WTC11 (cell line): ENCODE results near the gene PDE1A. TPM values are rescaled to one million over a fixed set of nuclear protein-coding genes. Genes with fewer than 3 reads are reported as not detected.

Experiments used
- ATAC-seq: fragments of 200-7000 bp; cut with Tn5 transposase; 2 replicates; pipeline ENCODE4 v1.10.0; 2021; ENCODE audit warnings: mild to moderate bottlenecking, moderate library complexity
- CTCF ChIA-PET: fragments of 300-600 bp; sonication (Branson Sonifier 250); formaldehyde crosslinking; loops from one replicate; lab custom pipeline; 2021; ENCODE audit warnings: antibody characterized with exemption; lab: Charles Lee
- POLR2A ChIA-PET: fragments of 350-600 bp; sonication (Branson Sonifier 250); formaldehyde crosslinking; loops from one replicate; lab custom pipeline; 2021; ENCODE audit warnings: antibody characterized with exemption; lab: Charles Lee
- DNase-seq: peaks from one replicate; pipeline ENCODE4 v3.0.0; 2021; ENCODE audit warnings: low spot score
- H3K27ac Mint-ChIP-seq: 2 replicates; pipeline ENCODE4 v1.8.0; 2021; ENCODE audit warnings: mixed read lengths
- H3K27me3 Mint-ChIP-seq: 2 replicates; pipeline ENCODE4 v1.8.0; 2021; ENCODE audit warnings: low read depth, mild to moderate bottlenecking, moderate library complexity, mixed read lengths
- H3K36me3 Mint-ChIP-seq: 2 replicates; pipeline ENCODE4 v1.8.0; 2021; ENCODE audit warnings: mixed read lengths
- H3K4me1 Mint-ChIP-seq: 2 replicates; pipeline ENCODE4 v1.8.0; 2022; ENCODE audit warnings: mixed read lengths
- H3K4me3 Mint-ChIP-seq: 2 replicates; pipeline ENCODE4 v1.8.0; 2021; ENCODE audit warnings: mild to moderate bottlenecking, moderate library complexity, mixed read lengths
- H3K9me3 Mint-ChIP-seq: 2 replicates; pipeline ENCODE4 v1.8.0; 2021; ENCODE audit warnings: mixed read lengths
- CREB1 ChIP-seq: sonication (generic); formaldehyde crosslinking; IDR thresholded peaks from 2 replicates; pipeline ENCODE4 v1.8.0; 2023; ENCODE audit warnings: mild to moderate bottlenecking, missing genetic modification reagents
- ELF4 ChIP-seq: sonication (generic); formaldehyde crosslinking; IDR thresholded peaks from 2 replicates; pipeline ENCODE4 v1.8.1; 2022; ENCODE audit warnings: low read depth, mild to moderate bottlenecking, moderate library complexity, missing genetic modification reagents
- GTF2I ChIP-seq: fragments of 250-450 bp; sonication (Bioruptor Pico); conservative IDR thresholded peaks from 2 replicates; pipeline ENCODE4 v1.4.0; 2021; ENCODE audit warnings: mild to moderate bottlenecking
- MXD4 ChIP-seq: fragments of 250-450 bp; sonication (Bioruptor Pico); IDR thresholded peaks from 2 replicates; pipeline ENCODE4 v1.8.0; 2021; ENCODE audit warnings: mild to moderate bottlenecking, moderate library complexity, borderline replicate concordance
- NR2C2 ChIP-seq: sonication (generic); formaldehyde crosslinking; IDR thresholded peaks from 2 replicates; pipeline ENCODE4 v1.8.0; 2022; ENCODE audit warnings: mild to moderate bottlenecking, missing genetic modification reagents
- RELA ChIP-seq: sonication (generic); formaldehyde crosslinking; IDR thresholded peaks from 2 replicates; pipeline ENCODE4 v1.8.1; 2022; ENCODE audit warnings: missing genetic modification reagents, mild to moderate bottlenecking, borderline replicate concordance
- SMAD3 ChIP-seq: sonication (generic); formaldehyde crosslinking; IDR thresholded peaks from 2 replicates; pipeline ENCODE4 v1.8.0; 2022; ENCODE audit warnings: missing genetic modification reagents, mild to moderate bottlenecking, borderline replicate concordance
- ZBTB21 ChIP-seq: sonication (generic); formaldehyde crosslinking; IDR thresholded peaks from 2 replicates; pipeline ENCODE4 v1.8.1; 2023; ENCODE audit warnings: mild to moderate bottlenecking, missing genetic modification reagents, borderline replicate concordance
- ZNF138 ChIP-seq: sonication (generic); formaldehyde crosslinking; conservative IDR thresholded peaks from 2 replicates; pipeline ENCODE4 v1.8.1; 2022; ENCODE audit warnings: mild to moderate bottlenecking, moderate library complexity, missing genetic modification reagents
- ZNF219 ChIP-seq: sonication (generic); formaldehyde crosslinking; IDR thresholded peaks from 2 replicates; pipeline ENCODE4 v1.8.0; 2023; ENCODE audit warnings: missing genetic modification reagents, mild to moderate bottlenecking, borderline replicate concordance
- ZNF232 ChIP-seq: sonication (generic); formaldehyde crosslinking; IDR thresholded peaks from 2 replicates; pipeline ENCODE4 v1.8.0; 2022; ENCODE audit warnings: mild to moderate bottlenecking, missing genetic modification reagents
- total RNA-seq: library from RNA; stranded (reverse); gene quantifications from 3 replicates; pipeline ENCODE4 v1.2.3, GENCODE V29; 2021
- TF ChIP-seq, protein P1 (sequence below): fragments of 200-600 bp; IDR thresholded peaks from 2 replicates; pipeline ENCODE4 v1.8.0; 2022; ENCODE audit warnings: antibody characterized with exemption
- TF ChIP-seq, protein P2 (sequence below): fragments of 250-450 bp; sonication (Bioruptor Pico); IDR thresholded peaks from 2 replicates; pipeline ENCODE4 v1.9.0; 2021; ENCODE audit warnings: mild to moderate bottlenecking
- TF ChIP-seq, protein P3 (sequence below): sonication (generic); formaldehyde crosslinking; IDR thresholded peaks from 2 replicates; pipeline ENCODE4 v1.8.1; 2022; ENCODE audit warnings: low read depth, missing genetic modification reagents, borderline replicate concordance
- TF ChIP-seq, protein P4 (sequence below): sonication (generic); formaldehyde crosslinking; IDR thresholded peaks from 2 replicates; pipeline ENCODE4 v1.8.1; 2023; ENCODE audit warnings: mild to moderate bottlenecking, moderate library complexity, missing genetic modification reagents
- TF ChIP-seq, protein P5 (sequence below): fragments of 250-450 bp; sonication (Bioruptor Pico); IDR thresholded peaks from 2 replicates; pipeline ENCODE4 v1.9.0; 2021; ENCODE audit warnings: mild to moderate bottlenecking, borderline replicate concordance
- TF ChIP-seq, protein P6 (sequence below): sonication (generic); formaldehyde crosslinking; IDR thresholded peaks from 2 replicates; pipeline ENCODE4 v1.8.0; 2022; ENCODE audit warnings: mild to moderate bottlenecking, missing genetic modification reagents
- TF ChIP-seq, protein P7 (sequence below): sonication (generic); formaldehyde crosslinking; IDR thresholded peaks from 2 replicates; pipeline ENCODE4 v1.8.0; 2023; ENCODE audit warnings: missing genetic modification reagents
- TF ChIP-seq, protein P8 (sequence below): sonication (generic); formaldehyde crosslinking; IDR thresholded peaks from 2 replicates; pipeline ENCODE4 v1.8.1; 2023; ENCODE audit warnings: mild to moderate bottlenecking, missing genetic modification reagents, moderate library complexity

PDE1A gene
- total RNA-seq, 1 experiment from 2014 or later = not detected

DNA sequence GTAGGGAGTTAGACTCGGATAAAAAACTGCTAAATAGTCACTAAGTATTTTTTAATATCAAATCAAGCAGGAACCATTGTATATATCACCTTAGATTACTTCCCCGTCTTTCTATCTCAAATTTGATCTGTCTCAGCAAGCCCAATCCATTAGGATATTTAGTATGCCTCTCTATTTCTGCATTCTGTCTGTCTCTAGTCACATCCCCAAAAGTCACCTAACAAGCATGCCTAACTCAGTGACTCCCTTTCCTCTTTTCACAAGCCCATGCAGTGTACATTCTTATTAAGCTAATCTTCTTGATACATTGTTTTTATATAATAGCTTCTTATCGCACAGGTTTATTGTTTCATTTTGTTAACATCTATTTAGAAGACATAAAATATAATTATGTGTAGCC lies 57.8 kb downstream of the PDE1A start:
- ATAC-seq = no peak
- no peak for DNase-seq
- H3K9me3 Mint-ChIP-seq = peaks cover 5% of the 10 kb centered on the region
- H3K27me3 Mint-ChIP-seq = no peaks in the 10 kb centered on the region
- H3K4me3 Mint-ChIP-seq = no peak overlapping the region
- no peak for TF ChIP-seq ZNF232
- TF ChIP-seq, protein P1, sequence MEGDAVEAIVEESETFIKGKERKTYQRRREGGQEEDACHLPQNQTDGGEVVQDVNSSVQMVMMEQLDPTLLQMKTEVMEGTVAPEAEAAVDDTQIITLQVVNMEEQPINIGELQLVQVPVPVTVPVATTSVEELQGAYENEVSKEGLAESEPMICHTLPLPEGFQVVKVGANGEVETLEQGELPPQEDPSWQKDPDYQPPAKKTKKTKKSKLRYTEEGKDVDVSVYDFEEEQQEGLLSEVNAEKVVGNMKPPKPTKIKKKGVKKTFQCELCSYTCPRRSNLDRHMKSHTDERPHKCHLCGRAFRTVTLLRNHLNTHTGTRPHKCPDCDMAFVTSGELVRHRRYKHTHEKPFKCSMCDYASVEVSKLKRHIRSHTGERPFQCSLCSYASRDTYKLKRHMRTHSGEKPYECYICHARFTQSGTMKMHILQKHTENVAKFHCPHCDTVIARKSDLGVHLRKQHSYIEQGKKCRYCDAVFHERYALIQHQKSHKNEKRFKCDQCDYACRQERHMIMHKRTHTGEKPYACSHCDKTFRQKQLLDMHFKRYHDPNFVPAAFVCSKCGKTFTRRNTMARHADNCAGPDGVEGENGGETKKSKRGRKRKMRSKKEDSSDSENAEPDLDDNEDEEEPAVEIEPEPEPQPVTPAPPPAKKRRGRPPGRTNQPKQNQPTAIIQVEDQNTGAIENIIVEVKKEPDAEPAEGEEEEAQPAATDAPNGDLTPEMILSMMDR = no peak
- TF ChIP-seq, protein P2, sequence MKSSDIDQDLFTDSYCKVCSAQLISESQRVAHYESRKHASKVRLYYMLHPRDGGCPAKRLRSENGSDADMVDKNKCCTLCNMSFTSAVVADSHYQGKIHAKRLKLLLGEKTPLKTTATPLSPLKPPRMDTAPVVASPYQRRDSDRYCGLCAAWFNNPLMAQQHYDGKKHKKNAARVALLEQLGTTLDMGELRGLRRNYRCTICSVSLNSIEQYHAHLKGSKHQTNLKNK (CRISPR knock-in tag) = no peak
- no peak for TF ChIP-seq RELA
- TF ChIP-seq, protein P3, sequence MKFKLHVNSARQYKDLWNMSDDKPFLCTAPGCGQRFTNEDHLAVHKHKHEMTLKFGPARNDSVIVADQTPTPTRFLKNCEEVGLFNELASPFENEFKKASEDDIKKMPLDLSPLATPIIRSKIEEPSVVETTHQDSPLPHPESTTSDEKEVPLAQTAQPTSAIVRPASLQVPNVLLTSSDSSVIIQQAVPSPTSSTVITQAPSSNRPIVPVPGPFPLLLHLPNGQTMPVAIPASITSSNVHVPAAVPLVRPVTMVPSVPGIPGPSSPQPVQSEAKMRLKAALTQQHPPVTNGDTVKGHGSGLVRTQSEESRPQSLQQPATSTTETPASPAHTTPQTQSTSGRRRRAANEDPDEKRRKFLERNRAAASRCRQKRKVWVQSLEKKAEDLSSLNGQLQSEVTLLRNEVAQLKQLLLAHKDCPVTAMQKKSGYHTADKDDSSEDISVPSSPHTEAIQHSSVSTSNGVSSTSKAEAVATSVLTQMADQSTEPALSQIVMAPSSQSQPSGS (CRISPR knock-in tag) = no peak
- TF ChIP-seq, protein P4, sequence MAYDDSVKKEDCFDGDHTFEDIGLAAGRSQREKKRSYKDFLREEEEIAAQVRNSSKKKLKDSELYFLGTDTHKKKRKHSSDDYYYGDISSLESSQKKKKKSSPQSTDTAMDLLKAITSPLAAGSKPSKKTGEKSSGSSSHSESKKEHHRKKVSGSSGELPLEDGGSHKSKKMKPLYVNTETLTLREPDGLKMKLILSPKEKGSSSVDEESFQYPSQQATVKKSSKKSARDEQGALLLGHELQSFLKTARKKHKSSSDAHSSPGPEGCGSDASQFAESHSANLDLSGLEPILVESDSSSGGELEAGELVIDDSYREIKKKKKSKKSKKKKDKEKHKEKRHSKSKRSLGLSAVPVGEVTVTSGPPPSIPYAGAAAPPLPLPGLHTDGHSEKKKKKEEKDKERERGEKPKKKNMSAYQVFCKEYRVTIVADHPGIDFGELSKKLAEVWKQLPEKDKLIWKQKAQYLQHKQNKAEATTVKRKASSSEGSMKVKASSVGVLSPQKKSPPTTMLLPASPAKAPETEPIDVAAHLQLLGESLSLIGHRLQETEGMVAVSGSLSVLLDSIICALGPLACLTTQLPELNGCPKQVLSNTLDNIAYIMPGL (CRISPR knock-in tag) = no peak
- no peak for TF ChIP-seq CREB1 (CRISPR knock-in tag)
- TF ChIP-seq, protein P5, sequence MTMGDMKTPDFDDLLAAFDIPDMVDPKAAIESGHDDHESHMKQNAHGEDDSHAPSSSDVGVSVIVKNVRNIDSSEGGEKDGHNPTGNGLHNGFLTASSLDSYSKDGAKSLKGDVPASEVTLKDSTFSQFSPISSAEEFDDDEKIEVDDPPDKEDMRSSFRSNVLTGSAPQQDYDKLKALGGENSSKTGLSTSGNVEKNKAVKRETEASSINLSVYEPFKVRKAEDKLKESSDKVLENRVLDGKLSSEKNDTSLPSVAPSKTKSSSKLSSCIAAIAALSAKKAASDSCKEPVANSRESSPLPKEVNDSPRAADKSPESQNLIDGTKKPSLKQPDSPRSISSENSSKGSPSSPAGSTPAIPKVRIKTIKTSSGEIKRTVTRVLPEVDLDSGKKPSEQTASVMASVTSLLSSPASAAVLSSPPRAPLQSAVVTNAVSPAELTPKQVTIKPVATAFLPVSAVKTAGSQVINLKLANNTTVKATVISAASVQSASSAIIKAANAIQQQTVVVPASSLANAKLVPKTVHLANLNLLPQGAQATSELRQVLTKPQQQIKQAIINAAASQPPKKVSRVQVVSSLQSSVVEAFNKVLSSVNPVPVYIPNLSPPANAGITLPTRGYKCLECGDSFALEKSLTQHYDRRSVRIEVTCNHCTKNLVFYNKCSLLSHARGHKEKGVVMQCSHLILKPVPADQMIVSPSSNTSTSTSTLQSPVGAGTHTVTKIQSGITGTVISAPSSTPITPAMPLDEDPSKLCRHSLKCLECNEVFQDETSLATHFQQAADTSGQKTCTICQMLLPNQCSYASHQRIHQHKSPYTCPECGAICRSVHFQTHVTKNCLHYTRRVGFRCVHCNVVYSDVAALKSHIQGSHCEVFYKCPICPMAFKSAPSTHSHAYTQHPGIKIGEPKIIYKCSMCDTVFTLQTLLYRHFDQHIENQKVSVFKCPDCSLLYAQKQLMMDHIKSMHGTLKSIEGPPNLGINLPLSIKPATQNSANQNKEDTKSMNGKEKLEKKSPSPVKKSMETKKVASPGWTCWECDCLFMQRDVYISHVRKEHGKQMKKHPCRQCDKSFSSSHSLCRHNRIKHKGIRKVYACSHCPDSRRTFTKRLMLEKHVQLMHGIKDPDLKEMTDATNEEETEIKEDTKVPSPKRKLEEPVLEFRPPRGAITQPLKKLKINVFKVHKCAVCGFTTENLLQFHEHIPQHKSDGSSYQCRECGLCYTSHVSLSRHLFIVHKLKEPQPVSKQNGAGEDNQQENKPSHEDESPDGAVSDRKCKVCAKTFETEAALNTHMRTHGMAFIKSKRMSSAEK = no peak
- TF ChIP-seq ZNF219 (CRISPR knock-in tag) = no peak
- no peak for TF ChIP-seq GTF2I
- TF ChIP-seq ZNF138 (CRISPR knock-in tag) = no peak
- no peak for TF ChIP-seq ELF4 (CRISPR knock-in tag)
- TF ChIP-seq SMAD3 (CRISPR knock-in tag) = no peak
- TF ChIP-seq, protein P6, sequence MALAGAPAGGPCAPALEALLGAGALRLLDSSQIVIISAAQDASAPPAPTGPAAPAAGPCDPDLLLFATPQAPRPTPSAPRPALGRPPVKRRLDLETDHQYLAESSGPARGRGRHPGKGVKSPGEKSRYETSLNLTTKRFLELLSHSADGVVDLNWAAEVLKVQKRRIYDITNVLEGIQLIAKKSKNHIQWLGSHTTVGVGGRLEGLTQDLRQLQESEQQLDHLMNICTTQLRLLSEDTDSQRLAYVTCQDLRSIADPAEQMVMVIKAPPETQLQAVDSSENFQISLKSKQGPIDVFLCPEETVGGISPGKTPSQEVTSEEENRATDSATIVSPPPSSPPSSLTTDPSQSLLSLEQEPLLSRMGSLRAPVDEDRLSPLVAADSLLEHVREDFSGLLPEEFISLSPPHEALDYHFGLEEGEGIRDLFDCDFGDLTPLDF (CRISPR knock-in tag) = no peak
- TF ChIP-seq, all 79 proteins: peak for 0
- CTCF ChIA-PET = no interaction called here
- H3K27ac Mint-ChIP-seq = no peak overlapping the region
- POLR2A ChIA-PET = no interaction called here
- no peaks in the 10 kb centered on the region for H3K4me1 Mint-ChIP-seq
- H3K36me3 Mint-ChIP-seq = 0 out of 2 replicates have a peak, but pooled peaks cover 3% of the 10 kb centered on the region

DNA sequence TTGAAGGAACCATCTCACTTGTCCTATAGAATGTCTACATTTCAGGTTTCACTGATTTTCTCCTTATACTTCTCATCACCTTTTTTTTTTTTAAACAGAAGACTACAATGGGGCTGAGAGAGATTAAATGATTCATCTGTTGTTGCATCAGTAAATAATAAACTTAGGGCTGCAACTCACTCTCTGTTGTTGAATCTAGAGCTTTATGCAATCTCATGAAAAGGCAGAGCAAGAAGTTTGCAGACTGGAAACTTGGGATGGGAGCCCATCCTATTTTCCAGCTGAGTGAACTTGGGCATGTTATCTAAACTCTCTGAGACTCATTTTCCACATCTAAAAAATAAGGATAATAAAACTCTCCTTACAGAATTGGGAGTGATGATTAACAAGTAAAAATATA lies 58.4 kb downstream of the PDE1A start:
- H3K36me3 Mint-ChIP-seq = 0 out of 2 replicates have a peak, but pooled peaks cover under 1% of the 10 kb centered on the region
- no peaks in the 10 kb centered on the region for H3K27me3 Mint-ChIP-seq
- POLR2A ChIA-PET = no interaction called here
- H3K4me1 Mint-ChIP-seq = no peaks in the 10 kb centered on the region
- no peak overlapping the region for H3K27ac Mint-ChIP-seq
- TF ChIP-seq, protein P7, sequence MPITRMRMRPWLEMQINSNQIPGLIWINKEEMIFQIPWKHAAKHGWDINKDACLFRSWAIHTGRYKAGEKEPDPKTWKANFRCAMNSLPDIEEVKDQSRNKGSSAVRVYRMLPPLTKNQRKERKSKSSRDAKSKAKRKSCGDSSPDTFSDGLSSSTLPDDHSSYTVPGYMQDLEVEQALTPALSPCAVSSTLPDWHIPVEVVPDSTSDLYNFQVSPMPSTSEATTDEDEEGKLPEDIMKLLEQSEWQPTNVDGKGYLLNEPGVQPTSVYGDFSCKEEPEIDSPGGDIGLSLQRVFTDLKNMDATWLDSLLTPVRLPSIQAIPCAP (CRISPR knock-in tag) = no peak
- no peak for TF ChIP-seq ZBTB21 (CRISPR knock-in tag)
- TF ChIP-seq MXD4 (CRISPR knock-in tag) = no peak
- TF ChIP-seq, protein P8, sequence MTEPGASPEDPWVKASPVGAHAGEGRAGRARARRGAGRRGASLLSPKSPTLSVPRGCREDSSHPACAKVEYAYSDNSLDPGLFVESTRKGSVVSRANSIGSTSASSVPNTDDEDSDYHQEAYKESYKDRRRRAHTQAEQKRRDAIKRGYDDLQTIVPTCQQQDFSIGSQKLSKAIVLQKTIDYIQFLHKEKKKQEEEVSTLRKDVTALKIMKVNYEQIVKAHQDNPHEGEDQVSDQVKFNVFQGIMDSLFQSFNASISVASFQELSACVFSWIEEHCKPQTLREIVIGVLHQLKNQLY (CRISPR knock-in tag) = no peak
- no peak for TF ChIP-seq NR2C2
- peaks cover under 1% of the 10 kb centered on the region for H3K9me3 Mint-ChIP-seq
- DNase-seq (no peak), ATAC-seq (no peak)
- CTCF ChIA-PET = no interaction called here
- no peak overlapping the region for H3K4me3 Mint-ChIP-seq
